Measurements from ENCODE around the gene COL5A3.

GRCh38 chr19:9967326-9967725 lies 43.0 kb downstream of the COL5A3 start:
- TF ChIP-seq REST (IDR thresholded peaks at IDR 0.05; ENCODE audit: insufficient read depth in 1 of 2, low read depth in 2 of 2, low read length in 1 of 2) (no peak), POLR2AphosphoS5 (IDR thresholded peaks at IDR 0.05; ENCODE audit: low read depth, low read length) (no peak), CTCF (IDR thresholded peaks at IDR 0.05) (no peak), SIN3A (IDR thresholded peaks at IDR 0.05; ENCODE audit: borderline replicate concordance, insufficient read depth, low read depth, low read length) (no peak)

Data from Panc1 (cell line).